ENCODE results near the gene FER1L5.

FER1L5 gene

DNA sequence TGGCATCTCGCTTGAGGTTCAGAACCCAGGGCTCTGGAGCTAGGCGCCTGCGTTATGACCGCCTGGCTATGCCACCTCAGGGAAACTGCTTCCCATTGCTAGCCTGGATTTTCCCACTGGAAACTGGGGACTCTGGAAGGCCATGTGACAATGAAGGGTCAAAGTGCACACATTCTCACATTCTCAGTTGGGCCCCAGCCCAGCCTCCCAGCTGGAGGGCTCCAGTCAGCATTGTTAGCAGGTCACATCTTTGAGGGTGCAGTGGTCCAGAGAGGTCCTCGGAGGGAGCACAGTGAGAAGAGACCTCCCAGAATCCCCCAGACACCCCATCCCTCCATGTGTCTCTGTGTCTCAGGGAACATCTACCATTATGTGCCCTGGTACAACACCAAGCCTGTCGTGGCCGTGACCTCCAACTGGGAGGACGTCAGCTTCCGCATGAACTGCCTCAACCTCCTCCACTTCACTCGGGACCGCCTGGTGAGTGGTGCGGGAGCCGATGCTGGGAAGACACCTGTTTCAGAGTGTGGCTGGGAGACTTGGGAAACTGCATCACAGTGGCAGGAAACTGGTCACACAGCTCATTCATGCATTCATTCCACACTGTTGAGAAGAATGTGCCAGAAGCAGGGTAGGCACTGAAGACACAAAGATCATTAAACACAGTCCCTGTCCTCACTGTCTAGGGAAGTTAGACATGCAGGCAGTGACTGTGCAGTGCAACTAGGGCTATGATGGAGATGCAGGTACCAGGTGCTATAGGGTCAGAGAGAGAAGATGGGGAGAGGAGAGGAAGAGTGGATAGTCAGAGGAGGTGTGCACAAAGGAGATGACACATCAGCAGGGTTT is 41.6 kb downstream of the FER1L5 start:
- no peak for DNase-seq

DNA sequence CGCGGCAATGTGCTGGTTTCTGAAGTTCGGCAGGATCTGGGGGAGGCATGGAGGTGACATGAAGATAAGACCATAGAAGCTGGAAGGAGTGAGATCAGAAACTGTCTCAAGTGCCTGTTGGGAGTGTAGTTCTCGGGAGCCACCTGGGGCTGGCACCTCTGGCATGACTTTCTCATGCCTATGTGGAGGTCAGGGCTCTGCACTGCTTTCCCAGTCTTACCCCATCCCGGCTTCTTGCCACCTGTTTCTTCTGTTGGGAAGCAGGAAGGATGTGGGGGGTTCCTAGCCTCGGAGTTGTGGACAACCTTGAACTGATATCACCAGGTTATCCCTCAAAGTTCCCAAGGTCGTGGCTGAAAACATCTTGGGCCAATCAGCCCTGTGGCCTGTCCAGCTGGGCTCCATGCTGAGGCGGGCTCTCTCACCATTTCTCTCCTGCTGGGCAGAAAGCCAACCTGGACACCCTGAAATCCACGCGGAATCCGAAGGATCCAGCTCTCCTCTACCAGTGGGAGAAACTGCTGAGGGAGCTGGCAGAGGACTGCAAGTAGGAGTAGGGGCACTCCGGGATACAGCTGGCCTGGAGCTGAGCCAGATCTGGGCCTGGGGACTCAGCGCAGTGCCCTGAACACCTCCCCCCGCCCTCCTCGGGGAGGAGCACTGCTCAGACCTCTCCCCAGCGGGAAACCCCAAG is 42.5 kb downstream of the FER1L5 start:
- DNase-seq, result no peak

DNA sequence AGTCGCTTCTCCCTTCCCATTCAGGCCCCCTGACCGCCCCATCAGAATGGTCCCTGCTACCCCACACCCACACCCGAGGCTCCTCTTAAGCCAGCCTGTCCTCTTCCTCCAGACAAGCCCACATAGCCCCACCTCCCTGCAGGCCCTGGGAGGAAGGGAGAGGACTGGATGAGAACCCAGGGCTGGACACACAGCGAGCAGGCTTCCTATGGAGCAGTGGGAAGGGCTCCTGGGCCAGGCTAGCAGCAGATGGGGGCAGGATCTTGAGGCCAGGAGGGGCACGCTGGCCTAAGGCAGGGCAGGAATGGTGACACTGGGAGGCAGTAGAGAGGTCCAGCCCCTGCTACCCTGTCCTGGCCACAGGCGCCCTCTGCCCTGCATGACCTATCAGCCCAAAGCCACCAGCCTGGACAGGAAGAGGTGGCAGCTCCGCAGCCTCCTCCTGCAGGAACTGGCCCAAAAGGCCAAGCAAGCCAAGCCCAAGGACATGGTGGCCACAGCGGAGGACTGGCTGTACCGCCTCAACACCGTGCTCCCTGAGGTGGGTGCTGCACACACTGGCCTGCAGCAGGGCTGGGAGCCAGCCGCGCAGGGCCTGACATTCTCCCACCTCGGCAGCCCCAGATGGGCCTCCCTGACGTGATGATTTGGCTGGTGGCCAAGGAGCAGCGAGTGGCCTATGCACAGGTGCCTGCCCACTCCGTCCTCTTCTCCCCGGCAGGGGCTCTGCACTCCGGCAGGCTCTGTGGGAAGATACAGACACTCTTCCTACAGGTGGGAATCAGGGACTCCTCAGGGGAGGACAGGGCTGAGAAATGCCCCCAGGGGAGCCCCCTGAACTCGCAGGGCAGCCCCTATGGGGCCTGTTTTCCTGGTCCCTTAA is 43.3 kb downstream of the FER1L5 start:
- DNase-seq, result no peak

- no peak for DNase-seq
These were observed 44.7 kb downstream of the FER1L5 start for GRCh38 chr2:96687266-96687665.

GRCh38 chr2:96687711-96688640 is 45.4 kb downstream of the FER1L5 start:
- no peak for DNase-seq

DNA sequence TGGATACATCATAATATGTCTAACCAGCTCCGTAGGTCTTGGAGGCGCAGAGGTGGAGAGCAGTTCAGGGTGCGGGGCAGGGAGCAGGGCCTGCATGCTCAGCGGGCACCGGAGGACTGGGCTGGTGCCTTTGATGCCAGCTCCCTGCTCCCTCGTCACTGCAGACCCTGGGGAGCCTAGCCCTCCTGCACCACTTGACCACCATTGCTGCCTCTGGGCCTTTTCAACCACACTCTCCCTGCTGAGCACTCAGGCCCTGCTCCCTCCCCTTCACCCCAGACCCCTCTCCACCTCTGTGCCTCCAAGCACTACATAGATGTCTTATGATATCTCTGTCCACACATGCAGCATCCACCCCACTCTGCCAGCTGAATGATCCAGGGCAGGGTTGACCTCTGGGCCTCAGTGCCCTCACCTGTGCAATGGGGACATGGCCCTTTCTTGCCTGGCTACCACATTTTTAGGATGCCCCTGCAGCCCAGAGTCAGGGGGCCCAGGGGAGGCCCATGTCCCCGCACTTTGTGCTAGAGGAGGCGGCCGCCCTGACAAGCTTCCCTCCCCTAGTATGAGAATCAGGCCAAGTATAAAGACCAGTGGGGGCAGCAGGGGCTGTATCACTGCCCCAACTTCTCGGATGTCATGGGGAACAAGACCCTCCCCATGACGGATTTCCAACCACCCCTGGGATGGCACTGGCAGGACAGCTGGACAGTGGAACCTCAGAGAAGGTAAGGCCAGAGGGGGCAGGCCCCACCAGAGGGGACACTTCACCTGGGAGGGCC is 46.3 kb downstream of the FER1L5 start:
- DNase-seq, result no peak

DNA sequence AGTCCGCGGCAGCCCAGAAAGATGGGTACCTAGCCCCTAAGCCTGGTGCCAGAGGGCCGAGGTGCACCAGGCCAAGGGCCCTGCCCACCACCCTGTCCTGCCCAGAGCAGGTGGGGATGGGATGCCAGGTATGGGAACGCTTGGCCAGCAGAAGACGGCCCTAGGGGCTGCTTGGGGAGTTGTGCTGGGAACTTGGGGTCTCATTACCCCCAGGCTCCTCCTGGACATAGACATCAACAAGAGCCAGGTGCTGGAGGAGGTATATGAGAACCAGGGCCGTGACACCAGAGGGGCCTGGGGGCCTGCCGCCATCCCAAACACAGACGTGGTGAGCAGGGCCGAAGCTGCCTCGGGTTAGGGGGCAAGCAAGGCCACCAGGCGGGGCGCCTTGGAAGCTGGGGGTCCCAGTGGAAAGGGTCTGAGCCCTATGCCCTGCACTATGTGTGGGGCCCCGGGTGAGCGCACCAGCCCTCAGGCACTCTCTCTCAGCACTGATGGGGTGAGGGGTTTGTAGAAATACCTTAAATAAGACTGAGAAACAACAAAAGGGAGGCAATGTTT is 46.9 kb downstream of the FER1L5 start:
- DNase-seq, result no peak

DNA sequence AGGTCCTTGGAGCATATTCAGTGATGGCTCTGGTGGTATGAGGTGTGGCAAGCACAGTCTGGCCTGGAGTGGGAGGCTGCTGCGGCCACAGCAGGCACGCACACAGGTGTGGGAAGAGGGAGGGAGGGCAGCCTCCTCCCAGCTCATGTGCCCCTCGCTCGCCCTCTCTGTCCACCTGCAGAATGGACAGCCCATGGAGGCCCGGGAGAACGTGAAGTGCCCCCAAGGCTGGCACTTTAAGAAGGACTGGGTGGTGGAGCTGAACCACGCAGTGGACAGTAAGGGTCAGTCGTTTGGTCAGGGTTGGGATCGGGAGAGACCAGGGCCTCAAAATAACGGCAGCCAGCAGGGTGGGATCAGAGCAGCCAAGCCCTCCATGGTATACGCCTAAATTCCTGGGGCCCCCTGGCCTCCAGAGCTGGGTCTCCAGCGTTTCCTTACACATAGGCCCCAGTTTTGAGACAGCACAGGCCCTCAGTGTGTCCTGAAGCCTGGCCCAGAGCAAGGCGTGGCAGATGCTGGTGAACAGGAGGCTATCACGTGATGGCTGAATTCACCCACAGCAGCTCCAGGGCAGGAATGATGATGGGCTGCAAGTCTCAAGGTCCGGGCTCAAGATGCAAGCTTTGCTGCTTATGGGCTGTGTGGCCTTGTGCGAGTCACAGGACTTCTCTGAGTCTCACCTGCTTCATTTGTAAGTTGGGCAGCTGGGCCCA is 47.9 kb downstream of the FER1L5 start:
- no peak for DNase-seq

GRCh38 chr2:96691022-96691612 is 48.6 kb downstream of the FER1L5 start:
- no peak for DNase-seq

DNA sequence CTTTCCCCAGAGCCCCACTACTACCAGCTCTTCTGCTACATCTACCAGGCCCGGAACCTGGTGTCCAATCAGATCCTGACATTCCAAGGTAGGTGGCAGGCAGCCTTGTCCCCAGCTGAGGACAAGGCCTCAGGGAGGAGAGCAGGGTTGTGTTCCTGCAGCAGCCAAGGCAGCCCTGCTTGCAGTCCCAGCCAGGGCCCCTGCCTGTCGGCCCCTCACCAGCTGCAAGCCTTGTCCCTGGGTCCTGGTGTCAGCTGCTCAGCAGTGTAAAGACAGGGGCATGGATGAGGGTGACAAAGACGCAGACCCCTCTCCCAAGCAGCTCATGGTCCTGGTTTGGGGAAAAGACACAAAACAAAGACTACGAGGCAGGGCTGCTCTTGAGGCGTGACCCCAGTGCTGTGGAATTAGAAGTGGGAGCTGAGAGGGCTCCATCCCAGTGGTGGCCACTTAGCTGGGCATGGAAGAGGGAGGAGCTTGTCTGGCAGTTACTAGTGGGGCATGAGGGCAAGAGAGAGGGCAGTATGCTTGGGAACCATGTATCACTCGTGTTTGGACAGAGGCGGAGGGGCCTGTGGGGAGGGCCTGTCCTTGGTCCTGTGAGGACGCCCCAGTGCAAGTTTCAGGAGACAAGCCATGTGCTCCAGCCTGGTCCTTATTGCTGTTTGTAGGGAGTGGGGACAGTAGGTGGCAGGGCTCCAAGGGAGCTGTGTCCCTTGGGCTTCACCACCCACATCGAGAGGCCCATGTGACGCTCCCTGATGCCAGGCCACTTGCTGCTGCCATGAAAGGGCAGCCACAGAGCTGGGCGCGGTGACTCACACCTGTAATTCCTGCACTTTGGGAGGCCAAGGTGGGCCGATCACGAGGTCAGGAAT is 49.8 kb downstream of the FER1L5 start:
- no peak for DNase-seq

DNA sequence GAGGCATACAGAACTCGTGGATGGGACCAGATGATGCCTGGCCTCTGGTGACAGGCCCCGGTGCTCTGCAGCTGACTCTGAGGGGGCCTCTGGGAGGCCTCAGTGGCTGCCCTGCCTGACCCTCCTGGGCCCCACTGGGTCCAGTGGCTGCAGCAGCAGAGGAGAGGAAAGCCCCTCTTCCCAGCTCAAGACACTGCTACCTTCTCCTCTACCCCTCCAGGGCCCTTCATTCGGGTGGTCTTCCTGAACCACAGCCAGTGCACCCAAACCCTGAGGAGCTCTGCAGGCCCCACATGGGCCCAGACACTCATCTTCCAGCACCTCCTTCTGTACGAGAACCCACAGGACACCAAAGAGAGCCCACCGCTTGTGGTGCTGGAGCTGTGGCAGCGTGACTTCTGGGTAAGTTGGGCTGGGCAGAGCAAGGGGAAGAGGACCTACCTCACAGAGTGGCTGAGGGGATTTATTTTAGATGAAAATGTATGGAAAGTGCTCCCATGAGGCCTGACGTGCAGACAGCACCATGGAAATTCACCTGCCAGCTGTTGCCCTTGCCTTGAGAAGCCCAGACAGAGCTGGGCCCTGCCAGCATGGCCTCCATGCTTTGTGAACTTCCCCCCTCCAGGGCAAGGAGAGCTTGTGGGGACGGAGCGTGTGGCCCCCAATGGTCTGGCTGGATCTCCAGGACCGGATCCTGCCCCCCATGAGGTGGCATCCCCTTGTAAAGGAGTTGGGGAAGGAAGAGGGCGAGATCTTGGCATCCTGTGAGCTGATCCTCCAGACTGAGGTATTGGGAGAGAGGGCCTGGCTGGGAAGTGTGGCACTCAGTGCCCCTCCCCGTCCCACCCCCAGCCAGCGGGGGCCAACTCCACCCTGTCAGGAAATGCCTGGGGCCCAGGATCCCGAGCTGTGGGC is 51.0 kb downstream of the FER1L5 start:
- no peak for DNase-seq

GRCh38 chr2:96694279-96694678 is 51.7 kb downstream of the FER1L5 start:
- DNase-seq, result no peak

DNA sequence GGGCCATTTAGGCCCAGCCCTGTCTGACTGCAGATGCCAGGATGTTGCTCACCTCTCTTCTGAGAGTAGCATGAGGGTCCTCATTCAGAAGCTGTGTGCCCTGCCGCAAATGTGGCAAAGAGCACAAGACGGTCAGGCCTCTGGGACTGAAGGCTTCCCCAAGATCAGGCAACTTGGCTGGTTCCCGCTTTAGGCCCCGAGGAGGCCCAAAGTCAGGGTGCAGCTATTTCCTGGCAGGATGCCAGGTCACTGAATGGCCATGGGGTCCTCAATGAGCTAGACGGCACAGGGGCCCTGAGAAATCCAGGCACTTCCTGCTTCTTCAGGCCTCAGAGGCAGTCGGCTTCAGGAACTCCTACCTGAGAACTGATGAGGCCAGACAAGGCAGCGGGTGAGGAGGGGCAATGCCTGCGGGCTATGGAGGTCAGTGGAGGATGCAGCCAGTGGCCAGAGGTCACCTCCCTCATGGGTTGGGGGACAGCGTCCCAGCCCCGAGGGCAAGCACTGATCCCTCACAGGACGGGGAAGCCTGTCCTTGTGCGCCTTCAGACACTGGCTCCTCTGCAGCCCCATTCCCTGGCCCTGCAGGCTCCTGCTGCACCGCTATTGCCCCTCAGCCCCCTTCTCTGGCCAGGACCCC is 52.4 kb downstream of the FER1L5 start:
- DNase-seq, result no peak

DNA sequence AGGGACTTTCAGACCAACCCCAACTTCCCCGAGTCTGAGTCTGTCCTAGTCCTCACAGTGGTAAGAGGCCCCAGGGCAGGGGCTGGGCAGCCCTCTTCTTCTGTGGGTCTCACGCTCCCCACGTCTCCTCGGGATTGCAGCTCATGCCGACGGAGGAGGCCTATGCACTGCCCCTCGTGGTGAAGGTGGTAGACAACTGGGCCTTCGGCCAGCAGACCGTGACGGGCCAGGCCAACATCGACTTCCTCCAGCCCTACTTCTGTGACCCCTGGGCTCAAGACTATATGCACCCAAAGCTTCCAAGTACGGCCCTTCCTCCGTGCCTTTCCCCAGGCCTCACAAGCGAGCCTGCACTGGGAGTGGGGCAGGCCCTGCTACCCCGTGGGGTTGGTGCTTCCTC is 53.0 kb downstream of the FER1L5 start:
- DNase-seq, result no peak

GRCh38 chr2:96697476-96697875 is 54.9 kb downstream of the FER1L5 start:
- no peak for DNase-seq

DNA sequence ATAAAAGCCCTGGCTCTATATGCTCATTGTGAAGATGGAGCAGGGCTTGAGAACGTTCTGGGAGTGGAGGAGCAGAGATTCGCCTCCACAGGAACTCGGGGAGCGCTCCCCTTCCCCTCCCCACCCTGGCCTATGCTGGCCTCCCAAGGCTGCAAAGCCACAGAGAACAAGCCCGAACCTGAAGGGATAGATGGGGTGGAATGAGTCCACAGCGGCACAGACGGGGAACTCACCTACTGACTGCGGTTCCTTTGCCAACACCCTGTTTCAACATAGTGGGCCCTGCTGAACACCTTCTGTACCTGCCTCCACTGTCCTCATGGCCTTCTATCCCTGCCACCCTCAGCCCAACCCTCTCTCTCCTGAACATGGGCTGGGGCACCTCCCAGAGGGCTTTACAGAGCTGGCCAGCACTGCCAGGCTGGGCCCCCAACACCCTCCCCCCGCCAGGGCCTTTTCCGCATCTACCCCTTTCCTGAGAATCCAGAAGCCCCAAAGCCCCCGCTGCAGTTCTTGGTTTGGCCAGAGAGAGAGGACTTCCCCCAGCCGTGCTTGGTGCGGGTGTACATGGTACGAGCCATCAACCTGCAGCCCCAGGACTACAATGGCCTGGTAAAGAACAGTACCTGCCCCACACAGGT is 55.8 kb downstream of the FER1L5 start:
- no peak for DNase-seq

- DNase-seq, result no peak
These were observed 56.5 kb downstream of the FER1L5 start for GRCh38 chr2:96699021-96699420.

All from NK-92 treated with Interleukin-12 subunit alpha and Interleukin-12 subunit beta, amount 100 ng/mL, for 24 hours (cell line).